Liver (tissue), 3 donors: ENCODE data around the gene ZNF862.

ENCODE experiments used
- EGR1 ChIP-seq, 2 donors: IDR thresholded peaks; 2 replicates each; pipeline ENCODE4 v1.6.1; 2016 to 2018; ENCODE audit warnings: antibody characterized with exemption in 2 of 2, low read depth in 2 of 2
- FOXA2 ChIP-seq: IDR thresholded peaks from 2 replicates; pipeline ENCODE4 v1.6.1; 2016; ENCODE audit warnings: antibody characterized with exemption
- GABPA ChIP-seq, 2 donors: IDR thresholded peaks in 1 of 2; conservative IDR thresholded peaks in 1 of 2; 2 replicates each; pipeline ENCODE4 v1.6.1; 2016; ENCODE audit warnings: antibody characterized with exemption in 2 of 2, mild to moderate bottlenecking in 1 of 2, moderate library complexity in 1 of 2
- HNF4G ChIP-seq: IDR thresholded peaks from 2 replicates; pipeline ENCODE4 v1.6.1; 2016; ENCODE audit warnings: antibody characterized with exemption
- RAD21 ChIP-seq, 2 donors: IDR thresholded peaks; 2 replicates each; pipeline ENCODE4 v1.6.1; 2016; ENCODE audit warnings: antibody characterized with exemption in 2 of 2, mild to moderate bottlenecking in 2 of 2
- RXRA ChIP-seq, 2 donors: IDR thresholded peaks; 2 replicates each; pipeline ENCODE4 v1.6.1; 2017 to 2018; ENCODE audit warnings: antibody characterized with exemption in 2 of 2, mild to moderate bottlenecking in 1 of 2
- SP1 ChIP-seq: IDR thresholded peaks from 2 replicates; pipeline ENCODE4 v1.6.1; 2018; ENCODE audit warnings: antibody characterized with exemption, mild to moderate bottlenecking
- YY1 ChIP-seq: IDR thresholded peaks from 2 replicates; pipeline ENCODE4 v1.6.1; 2016; ENCODE audit warnings: antibody characterized with exemption, mild to moderate bottlenecking
- TF ChIP-seq, protein P1 (sequence below): IDR thresholded peaks from 2 replicates; pipeline ENCODE4 v1.6.1; 2016; ENCODE audit warnings: antibody characterized with exemption, mild to moderate bottlenecking
- TF ChIP-seq, protein P2 (sequence below): fragments of 150-350 bp; IDR thresholded peaks from 2 replicates; pipeline ENCODE4 v1.5.1; 2017; ENCODE audit warnings: improper control_type of control experiment, low read depth, low read length; ENCODE audit not compliant: missing input control
- TF ChIP-seq, protein P3 (sequence below): IDR thresholded peaks from 2 replicates; pipeline ENCODE4 v1.6.1; 2016; ENCODE audit warnings: antibody characterized with exemption
- TF ChIP-seq, protein P4 (sequence below): IDR thresholded peaks from 2 replicates; pipeline ENCODE4 v1.6.1; 2016; ENCODE audit warnings: antibody characterized with exemption
- TF ChIP-seq, protein P5 (sequence below): IDR thresholded peaks from 2 replicates; pipeline ENCODE4 v1.6.1; 2016; ENCODE audit warnings: antibody characterized with exemption
- donor health status: healthy.
- donor health status: healthy.

DNA sequence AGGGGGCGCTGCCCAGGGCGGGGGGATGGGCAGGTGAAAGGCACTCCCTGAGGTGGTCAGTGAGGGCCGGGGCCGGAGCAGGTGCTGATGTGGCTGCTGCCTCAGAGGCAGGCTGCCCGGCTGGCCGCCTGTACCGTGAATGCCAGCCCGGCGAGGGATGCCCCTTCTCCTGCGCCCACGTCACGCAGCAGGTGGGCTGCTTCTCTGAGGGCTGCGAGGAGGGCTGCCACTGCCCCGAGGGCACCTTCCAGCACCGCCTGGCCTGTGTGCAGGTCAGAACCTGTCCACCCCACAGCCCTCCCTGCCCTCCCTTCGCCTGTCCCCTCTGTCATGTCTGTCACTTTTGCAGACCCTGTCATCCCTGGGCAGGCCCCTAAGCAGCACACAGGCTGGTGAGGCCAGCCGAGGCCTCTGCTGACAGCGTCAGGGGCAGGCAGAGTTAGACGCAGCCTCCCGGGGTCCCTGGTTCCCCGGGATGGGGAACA, 21.9 kb upstream of the ZNF862 start:
- TF ChIP-seq, protein P1, sequence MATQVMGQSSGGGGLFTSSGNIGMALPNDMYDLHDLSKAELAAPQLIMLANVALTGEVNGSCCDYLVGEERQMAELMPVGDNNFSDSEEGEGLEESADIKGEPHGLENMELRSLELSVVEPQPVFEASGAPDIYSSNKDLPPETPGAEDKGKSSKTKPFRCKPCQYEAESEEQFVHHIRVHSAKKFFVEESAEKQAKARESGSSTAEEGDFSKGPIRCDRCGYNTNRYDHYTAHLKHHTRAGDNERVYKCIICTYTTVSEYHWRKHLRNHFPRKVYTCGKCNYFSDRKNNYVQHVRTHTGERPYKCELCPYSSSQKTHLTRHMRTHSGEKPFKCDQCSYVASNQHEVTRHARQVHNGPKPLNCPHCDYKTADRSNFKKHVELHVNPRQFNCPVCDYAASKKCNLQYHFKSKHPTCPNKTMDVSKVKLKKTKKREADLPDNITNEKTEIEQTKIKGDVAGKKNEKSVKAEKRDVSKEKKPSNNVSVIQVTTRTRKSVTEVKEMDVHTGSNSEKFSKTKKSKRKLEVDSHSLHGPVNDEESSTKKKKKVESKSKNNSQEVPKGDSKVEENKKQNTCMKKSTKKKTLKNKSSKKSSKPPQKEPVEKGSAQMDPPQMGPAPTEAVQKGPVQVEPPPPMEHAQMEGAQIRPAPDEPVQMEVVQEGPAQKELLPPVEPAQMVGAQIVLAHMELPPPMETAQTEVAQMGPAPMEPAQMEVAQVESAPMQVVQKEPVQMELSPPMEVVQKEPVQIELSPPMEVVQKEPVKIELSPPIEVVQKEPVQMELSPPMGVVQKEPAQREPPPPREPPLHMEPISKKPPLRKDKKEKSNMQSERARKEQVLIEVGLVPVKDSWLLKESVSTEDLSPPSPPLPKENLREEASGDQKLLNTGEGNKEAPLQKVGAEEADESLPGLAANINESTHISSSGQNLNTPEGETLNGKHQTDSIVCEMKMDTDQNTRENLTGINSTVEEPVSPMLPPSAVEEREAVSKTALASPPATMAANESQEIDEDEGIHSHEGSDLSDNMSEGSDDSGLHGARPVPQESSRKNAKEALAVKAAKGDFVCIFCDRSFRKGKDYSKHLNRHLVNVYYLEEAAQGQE: no peak
- no peak for TF ChIP-seq YY1
- TF ChIP-seq, protein P2, sequence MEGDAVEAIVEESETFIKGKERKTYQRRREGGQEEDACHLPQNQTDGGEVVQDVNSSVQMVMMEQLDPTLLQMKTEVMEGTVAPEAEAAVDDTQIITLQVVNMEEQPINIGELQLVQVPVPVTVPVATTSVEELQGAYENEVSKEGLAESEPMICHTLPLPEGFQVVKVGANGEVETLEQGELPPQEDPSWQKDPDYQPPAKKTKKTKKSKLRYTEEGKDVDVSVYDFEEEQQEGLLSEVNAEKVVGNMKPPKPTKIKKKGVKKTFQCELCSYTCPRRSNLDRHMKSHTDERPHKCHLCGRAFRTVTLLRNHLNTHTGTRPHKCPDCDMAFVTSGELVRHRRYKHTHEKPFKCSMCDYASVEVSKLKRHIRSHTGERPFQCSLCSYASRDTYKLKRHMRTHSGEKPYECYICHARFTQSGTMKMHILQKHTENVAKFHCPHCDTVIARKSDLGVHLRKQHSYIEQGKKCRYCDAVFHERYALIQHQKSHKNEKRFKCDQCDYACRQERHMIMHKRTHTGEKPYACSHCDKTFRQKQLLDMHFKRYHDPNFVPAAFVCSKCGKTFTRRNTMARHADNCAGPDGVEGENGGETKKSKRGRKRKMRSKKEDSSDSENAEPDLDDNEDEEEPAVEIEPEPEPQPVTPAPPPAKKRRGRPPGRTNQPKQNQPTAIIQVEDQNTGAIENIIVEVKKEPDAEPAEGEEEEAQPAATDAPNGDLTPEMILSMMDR: no peak
- no peak for TF ChIP-seq EGR1 (IDR thresholded peaks at IDR 0.05; ENCODE audit: low read depth in 2 of 2)
- TF ChIP-seq, protein P3, sequence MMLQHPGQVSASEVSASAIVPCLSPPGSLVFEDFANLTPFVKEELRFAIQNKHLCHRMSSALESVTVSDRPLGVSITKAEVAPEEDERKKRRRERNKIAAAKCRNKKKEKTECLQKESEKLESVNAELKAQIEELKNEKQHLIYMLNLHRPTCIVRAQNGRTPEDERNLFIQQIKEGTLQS: no peak
- no peak for TF ChIP-seq RXRA (IDR thresholded peaks at IDR 0.05)
- TF ChIP-seq HNF4G: no peak
- TF ChIP-seq GABPA (IDR thresholded peaks at IDR 0.05 in 1 of 2, conservative IDR thresholded peaks at IDR 0.05 in 1 of 2): no peak
- no peak for TF ChIP-seq SP1
- TF ChIP-seq, protein P4, sequence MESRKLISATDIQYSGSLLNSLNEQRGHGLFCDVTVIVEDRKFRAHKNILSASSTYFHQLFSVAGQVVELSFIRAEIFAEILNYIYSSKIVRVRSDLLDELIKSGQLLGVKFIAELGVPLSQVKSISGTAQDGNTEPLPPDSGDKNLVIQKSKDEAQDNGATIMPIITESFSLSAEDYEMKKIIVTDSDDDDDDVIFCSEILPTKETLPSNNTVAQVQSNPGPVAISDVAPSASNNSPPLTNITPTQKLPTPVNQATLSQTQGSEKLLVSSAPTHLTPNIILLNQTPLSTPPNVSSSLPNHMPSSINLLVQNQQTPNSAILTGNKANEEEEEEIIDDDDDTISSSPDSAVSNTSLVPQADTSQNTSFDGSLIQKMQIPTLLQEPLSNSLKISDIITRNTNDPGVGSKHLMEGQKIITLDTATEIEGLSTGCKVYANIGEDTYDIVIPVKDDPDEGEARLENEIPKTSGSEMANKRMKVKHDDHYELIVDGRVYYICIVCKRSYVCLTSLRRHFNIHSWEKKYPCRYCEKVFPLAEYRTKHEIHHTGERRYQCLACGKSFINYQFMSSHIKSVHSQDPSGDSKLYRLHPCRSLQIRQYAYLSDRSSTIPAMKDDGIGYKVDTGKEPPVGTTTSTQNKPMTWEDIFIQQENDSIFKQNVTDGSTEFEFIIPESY: no peak
- TF ChIP-seq, protein P5, sequence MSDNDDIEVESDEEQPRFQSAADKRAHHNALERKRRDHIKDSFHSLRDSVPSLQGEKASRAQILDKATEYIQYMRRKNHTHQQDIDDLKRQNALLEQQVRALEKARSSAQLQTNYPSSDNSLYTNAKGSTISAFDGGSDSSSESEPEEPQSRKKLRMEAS: no peak
- TF ChIP-seq FOXA2: no peak
- TF ChIP-seq RAD21 (IDR thresholded peaks at IDR 0.05): no peak
